HG03175 (cell line): Measurements from ENCODE around the gene GRIK2.

Experiments used
- ATAC-seq: cut with Tn5 transposase; IDR thresholded peaks from one replicate; pipeline ENCODE4 v1.9.1; 2021; ENCODE audit warnings: mild to moderate bottlenecking, moderate library complexity; ENCODE audit not compliant: unreplicated experiment

The GRIK2 gene

DNA sequence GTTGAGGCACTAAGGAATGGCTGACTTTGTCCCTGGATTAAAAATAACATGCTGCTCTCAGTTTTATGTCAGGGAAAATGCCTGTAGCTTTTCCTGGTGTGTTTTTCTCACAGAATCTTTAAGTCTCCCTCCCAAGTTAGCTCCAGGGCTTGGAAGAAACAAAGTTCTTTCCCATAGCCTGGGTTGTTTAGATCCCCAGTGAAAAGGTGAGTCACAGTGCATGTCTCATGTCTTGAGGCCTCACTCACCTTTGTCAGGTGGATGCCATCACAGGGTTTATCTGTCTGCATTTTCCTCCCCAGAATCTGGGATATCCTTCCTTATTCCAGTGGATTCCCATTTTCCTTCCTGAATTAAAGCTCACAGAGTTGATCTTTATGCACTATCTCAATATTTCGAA, 722.4 kb downstream of the GRIK2 start:
- ATAC-seq: no peak

DNA sequence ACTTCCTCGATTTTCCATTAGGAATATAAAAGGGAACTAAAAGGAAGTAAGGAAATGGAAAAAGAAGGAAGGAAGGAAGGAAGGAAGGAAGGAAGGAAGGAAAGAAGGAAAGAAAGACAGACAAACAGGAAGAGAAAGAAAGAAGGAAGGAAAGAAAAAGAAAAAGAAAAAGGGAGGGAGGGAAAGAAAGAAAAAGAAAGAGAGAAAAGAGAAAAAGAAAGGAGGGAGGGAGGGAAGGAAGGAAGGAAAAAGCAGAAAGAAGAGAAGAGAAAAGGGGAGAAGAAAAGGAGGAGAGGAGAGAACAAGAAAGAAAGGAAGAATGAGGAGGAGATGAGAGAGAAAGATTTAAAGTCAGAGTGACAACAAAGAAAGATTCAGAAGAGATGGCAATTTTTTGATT, 724.5 kb downstream of the GRIK2 start:
- no peak for ATAC-seq
